Brain microvascular endothelial cell (primary cell): ENCODE data around the gene SPSB3.

Experiments used
- DNase-seq: peaks from one replicate; pipeline ENCODE4 v3.0.0-alpha.2; 2020
- H3K27ac ChIP-seq: fragments of 250-450 bp; sonication (Bioruptor Pico); 2 replicates; pipeline ENCODE4 v1.5.1; 2020; ENCODE audit warnings: mild to moderate bottlenecking, moderate library complexity
- H3K27me3 ChIP-seq: fragments of 250-450 bp; sonication (Bioruptor Pico); replicated peaks from 2 replicates; pipeline ENCODE4 v1.5.1; 2020; ENCODE audit warnings: mild to moderate bottlenecking
- H3K36me3 ChIP-seq: fragments of 250-450 bp; sonication (Bioruptor Pico); replicated peaks from 2 replicates; pipeline ENCODE4 v1.5.1; 2020; ENCODE audit warnings: mild to moderate bottlenecking
- H3K4me3 ChIP-seq: 2 replicates; pipeline ENCODE4 v1.5.1; 2011; ENCODE audit warnings: low read depth, mild to moderate bottlenecking, control low read depth, low read length, moderate library complexity
- in situ Hi-C: cut with HindIII; loops from 2 replicates; pipeline ENCODE4 v1.10.0; 2017; ENCODE audit warnings: low sequenced_read_pairs, low pct_ligation_motif_present
- TF ChIP-seq, protein P1 (sequence below): IDR thresholded peaks from 2 replicates; pipeline ENCODE4 v1.5.1; 2011; ENCODE audit warnings: low read depth, mild to moderate bottlenecking, moderate library complexity, low read length, control low read depth, inconsistent platforms; ENCODE audit errors: missing control alignments

The SPSB3 gene

DNA sequence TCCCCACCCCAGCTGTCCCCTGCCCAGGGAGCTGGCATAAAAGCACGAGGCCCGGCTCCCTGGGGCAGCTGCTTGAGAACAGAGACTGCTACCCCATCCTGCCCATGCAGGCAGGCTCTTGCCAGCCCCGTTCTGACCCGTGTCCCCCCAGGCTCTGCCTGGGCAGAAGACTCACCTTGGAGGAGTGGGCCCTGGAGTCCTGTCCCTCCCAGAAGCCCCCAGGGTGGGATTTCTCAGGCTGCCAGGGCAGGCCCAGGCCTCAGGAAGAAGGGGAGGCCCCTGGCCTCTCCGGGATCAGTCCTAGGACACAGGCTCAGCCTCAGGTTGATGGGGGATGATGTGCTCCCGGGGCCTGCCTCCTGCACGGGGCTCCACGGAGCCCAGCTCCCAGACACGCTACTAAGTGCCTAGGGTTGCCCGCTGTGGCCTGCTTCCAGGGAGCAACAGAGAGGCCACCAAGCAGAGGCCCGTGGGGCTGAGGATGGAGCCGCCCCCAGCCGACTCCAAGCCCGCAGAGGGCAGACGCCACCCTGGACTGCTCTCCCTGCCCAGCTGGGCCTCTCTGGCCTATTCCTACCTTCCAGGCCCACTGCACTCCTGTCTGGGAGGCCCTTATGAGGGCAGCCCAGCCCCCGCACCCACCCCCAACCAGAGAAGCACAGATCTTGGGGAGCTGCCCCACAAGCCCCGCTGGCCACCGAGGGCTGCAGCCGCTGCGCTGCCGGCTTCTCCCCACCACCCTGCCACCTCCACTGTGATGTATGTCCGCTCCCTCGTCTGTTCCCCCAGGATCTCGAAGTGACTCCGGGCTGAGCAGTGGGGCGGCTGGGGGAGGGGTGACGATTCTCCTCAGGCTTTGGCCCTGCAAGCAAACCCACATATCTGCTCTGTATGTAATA lies 12.7 kb downstream of the SPSB3 start:
- in situ Hi-C loops = no loop called here
- no peak for DNase-seq
- Histone ChIP-seq H3K36me3 (peaks cover 50% of the 10 kb centered on the region), H3K27me3 (no peaks in the 10 kb centered on the region), H3K4me3 (no peak overlapping the region), H3K27ac (no peak overlapping the region)
- TF ChIP-seq, protein P1, sequence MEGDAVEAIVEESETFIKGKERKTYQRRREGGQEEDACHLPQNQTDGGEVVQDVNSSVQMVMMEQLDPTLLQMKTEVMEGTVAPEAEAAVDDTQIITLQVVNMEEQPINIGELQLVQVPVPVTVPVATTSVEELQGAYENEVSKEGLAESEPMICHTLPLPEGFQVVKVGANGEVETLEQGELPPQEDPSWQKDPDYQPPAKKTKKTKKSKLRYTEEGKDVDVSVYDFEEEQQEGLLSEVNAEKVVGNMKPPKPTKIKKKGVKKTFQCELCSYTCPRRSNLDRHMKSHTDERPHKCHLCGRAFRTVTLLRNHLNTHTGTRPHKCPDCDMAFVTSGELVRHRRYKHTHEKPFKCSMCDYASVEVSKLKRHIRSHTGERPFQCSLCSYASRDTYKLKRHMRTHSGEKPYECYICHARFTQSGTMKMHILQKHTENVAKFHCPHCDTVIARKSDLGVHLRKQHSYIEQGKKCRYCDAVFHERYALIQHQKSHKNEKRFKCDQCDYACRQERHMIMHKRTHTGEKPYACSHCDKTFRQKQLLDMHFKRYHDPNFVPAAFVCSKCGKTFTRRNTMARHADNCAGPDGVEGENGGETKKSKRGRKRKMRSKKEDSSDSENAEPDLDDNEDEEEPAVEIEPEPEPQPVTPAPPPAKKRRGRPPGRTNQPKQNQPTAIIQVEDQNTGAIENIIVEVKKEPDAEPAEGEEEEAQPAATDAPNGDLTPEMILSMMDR = no peak

DNA sequence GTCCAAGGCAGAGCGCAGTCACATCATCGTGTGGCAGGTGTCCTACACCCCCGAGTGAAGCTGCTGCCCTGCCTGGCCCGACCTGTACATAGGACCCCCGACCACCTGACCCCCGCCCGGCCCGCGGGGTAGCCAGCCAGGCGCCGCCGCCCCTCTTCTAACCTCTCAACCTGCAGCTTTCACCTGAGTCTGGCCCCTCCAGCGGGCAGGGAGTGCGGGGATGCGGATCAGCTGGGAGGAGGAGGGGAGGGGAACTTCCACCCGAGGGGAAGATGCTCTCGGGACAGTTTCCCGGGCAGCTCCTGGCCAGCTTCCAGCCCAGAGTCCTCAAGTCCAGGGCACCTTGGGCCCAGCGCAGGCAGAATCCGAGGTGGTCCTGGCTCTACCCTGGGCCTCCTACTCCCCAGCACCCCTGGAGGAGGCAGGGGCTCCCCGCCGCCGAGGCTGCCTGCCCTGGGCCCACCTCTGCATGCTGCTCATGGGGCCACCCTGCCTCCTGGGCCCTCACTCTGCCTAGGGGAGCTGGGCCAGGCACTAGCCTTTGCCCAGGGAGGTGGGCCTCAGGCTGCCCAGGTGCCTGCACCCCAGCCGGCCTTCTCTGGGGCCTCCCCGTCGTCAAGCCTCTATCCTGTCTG lies 13.5 kb downstream of the SPSB3 start:
- DNase-seq = no peak
- H3K4me3 ChIP-seq = no peak overlapping the region
- no peaks in the 10 kb centered on the region for H3K27me3 ChIP-seq
- TF ChIP-seq, protein P1 = no peak
- no peak overlapping the region for H3K27ac ChIP-seq
- H3K36me3 ChIP-seq = peaks cover 57% of the 10 kb centered on the region
- in situ Hi-C loops = no loop called here

DNA sequence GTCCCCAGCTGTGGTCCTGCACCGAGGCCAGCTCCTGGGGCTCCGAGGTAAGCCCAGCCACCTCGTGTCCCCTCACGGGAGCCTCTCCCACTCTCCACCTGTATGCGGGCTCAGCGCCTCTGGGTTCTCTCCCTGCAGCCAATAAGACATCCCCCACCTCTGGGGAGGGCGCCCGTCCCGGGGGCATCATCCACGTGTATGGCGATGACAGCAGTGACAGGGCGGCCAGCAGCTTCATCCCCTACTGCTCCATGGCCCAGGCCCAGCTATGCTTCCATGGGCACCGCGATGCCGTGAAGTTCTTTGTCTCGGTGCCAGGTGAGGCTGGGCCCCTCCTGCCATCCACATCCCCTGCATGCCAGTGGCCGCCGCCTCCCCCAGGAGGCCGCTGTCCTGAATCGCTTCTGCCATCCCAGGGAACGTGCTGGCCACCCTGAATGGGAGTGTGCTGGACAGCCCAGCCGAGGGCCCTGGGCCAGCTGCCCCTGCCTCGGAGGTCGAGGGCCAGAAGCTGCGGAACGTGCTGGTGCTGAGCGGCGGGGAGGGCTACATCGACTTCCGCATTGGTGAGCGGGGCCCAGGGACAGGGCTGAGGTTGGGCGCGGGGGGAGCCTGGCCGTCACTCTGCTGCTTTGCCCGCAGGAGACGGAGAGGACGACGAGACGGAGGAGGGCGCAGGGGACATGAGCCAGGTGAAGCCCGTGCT lies 14.2 kb downstream of the SPSB3 start:
- Histone ChIP-seq H3K27me3 (no peaks in the 10 kb centered on the region), H3K36me3 (peaks cover 60% of the 10 kb centered on the region), H3K4me3 (no peak overlapping the region), H3K27ac (no peak overlapping the region)
- TF ChIP-seq, protein P1 = no peak
- in situ Hi-C loops = no loop called here
- DNase-seq = no peak

DNA sequence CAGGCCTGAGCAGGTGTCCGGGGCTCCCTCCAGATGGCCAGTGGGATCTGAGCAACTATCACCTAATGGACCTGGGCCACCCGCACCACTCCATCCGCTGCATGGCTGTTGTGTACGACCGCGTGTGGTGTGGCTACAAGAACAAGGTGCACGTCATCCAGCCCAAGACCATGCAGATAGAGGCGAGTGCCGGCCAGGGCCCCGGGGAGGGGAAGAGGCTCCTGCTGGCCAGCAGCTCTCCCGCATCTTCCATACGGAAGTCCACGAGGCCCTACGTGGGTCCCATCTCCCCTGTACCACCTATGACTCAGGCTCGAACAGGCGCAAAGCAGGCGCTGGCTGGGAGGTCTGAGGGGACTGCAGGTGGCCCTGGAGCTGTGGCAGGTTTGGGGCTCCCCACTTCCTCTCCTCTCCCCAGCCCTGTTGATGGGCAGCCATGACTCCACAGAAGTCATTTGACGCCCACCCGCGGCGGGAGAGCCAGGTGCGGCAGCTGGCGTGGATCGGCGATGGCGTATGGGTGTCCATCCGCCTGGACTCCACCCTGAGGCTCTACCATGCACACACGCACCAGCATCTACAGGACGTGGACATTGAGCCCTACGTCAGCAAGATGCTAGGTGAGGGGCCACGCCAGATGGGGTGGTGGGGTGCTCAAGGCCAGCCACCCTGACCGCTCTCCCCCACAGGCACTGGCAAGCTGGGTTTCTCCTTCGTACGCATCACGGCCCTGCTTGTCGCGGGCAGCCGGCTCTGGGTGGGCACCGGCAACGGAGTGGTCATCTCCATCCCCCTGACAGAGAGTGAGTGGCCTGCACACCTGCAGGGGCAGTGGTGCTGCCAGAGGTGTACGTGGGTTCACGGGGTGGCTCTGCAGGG lies 15.0 kb downstream of the SPSB3 start:
- H3K4me3 ChIP-seq = no peak overlapping the region
- H3K36me3 ChIP-seq = peaks cover 69% of the 10 kb centered on the region
- no peaks in the 10 kb centered on the region for H3K27me3 ChIP-seq
- TF ChIP-seq, protein P1 = no peak
- DNase-seq = no peak
- H3K27ac ChIP-seq = no peak overlapping the region
- in situ Hi-C loops = no loop called here

DNA sequence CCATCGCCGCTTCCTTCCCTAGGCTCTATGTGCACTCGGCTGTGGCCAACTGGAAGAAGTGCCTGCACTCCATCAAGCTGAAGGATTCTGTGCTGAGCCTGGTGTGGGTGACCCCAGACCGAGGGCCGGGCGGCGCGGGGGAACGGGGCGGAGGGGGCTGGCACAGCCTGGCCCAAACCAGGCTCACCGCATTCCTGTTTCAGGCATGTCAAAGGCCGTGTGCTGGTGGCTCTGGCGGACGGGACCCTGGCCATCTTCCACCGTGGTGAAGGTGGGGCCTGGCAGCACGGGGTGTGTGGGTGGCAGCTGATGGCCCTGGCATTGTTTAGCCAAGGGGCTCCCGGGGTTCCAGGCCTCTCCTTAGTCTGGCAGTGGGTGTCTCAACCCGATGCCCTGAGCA lies 15.7 kb downstream of the SPSB3 start:
- in situ Hi-C loops = no loop called here
- H3K27ac ChIP-seq = no peak overlapping the region
- H3K27me3 ChIP-seq = no peaks in the 10 kb centered on the region
- TF ChIP-seq, protein P1 = no peak
- peaks cover 75% of the 10 kb centered on the region for H3K36me3 ChIP-seq
- no peak overlapping the region for H3K4me3 ChIP-seq
- no peak for DNase-seq
